ENCODE results near the gene A4GNT. TPM values are rescaled to one million over a fixed set of nuclear protein-coding genes. Genes with fewer than 3 reads are reported as not detected.
"Not testable (repeated sequence)": the region's sequence is repeated elsewhere in the genome, so short reads cannot be mapped to it uniquely, and the experiment has no call there.

Gene A4GNT
- total RNA-seq, 4 donors from 2014 or later = not detected

DNA sequence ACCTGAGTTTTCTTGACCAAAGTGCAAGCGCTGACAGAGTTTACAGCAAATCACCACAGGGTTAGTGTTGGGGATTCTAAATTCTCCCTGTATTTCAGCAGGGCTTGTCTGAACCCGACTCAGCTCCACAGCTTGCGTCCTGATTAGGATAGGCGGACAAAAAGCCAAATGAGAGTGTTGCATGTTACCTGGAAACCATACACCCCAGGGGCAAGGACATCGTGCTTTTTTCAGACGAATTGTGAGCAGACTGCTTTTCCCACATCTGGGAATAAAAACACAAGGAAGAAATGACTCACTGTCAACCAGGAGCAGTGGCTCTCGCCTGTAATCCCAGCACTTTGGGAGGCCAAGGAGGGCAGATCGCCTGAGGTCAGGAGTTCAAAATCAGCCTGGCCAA, 19.8 kb downstream of the A4GNT start:
- TF ChIP-seq, protein P1, sequence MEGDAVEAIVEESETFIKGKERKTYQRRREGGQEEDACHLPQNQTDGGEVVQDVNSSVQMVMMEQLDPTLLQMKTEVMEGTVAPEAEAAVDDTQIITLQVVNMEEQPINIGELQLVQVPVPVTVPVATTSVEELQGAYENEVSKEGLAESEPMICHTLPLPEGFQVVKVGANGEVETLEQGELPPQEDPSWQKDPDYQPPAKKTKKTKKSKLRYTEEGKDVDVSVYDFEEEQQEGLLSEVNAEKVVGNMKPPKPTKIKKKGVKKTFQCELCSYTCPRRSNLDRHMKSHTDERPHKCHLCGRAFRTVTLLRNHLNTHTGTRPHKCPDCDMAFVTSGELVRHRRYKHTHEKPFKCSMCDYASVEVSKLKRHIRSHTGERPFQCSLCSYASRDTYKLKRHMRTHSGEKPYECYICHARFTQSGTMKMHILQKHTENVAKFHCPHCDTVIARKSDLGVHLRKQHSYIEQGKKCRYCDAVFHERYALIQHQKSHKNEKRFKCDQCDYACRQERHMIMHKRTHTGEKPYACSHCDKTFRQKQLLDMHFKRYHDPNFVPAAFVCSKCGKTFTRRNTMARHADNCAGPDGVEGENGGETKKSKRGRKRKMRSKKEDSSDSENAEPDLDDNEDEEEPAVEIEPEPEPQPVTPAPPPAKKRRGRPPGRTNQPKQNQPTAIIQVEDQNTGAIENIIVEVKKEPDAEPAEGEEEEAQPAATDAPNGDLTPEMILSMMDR (IDR thresholded peaks at IDR 0.05) = no peak
- no peak for ATAC-seq (ENCODE audit: low FRiP score)
- no peak for DNase-seq (ENCODE audit: low spot score)

DNA sequence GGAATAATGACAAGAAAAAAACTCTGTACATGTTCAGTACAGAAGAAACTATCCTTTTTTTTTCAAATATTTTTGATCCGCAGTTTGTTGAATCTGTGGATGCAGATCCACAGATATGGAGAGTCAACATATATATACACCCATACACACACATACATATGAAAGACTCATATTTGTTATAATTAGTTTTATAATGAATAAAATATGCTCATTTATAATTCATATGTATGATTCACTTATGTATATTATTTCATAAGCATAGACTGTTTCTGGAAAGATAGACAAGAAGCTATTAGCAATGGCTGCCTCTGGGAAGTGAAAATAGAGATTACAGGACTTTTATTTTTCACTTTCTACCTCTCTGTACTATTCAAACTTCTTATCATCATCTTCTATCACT, 26.6 kb downstream of the A4GNT start:
- TF ChIP-seq, protein P1 (IDR thresholded peaks at IDR 0.05) = no peak
- ATAC-seq (ENCODE audit: low FRiP score) = no peak
- DNase-seq (ENCODE audit: low spot score) = no peak

DNA sequence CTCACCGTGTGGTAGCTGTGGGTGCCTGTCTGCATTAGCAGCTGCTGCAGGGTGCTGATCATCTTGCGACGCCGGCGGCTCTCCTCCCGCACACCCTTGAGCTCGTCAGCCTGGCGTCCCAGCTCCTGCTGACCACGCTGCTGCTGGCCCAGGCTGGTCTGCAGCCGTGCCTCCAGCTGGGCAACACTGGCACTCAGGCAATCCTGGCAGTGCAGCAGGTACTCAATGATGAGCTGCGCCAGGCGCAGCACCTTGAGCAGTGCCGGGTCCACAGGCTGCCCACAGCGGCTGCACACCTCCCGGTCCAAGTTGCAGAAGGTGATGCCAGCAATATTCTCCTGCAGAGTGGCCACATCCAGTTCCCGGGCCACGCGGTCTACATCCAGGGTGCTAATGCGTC, 28.7 kb downstream of the A4GNT start:
- DNase-seq (ENCODE audit: low spot score) = no peak
- TF ChIP-seq, protein P1 (IDR thresholded peaks at IDR 0.05) = no peak
- ATAC-seq (ENCODE audit: low FRiP score) = no peak

DNA sequence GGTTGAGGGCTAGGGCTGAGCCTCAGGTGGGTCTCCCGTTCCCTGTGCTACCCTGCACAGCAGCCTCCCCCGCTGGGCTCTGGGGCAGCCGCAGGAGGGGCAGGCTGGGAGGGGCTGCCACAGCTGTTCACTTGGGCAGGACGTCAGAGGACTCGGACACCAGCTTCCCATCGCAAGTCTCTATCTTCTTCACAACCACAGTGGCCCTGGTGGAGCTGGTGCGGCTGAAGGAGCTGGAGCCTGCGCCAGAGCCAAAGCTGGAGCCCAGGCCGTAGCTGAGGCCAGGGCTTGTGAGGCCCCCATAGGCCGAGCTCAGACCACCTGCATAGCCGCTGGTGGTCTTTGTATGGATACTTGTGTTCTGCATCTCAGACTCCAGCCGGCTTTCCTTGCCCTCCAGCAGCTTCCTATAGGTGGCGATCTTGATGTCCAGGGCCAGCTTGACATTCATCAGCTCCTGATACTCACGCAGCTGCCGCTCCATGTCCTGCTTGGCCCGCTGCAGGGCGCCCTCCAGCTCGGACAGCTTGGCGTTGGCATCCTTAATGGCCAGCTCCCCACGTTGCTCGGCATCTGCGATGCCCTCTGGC, 30.7 kb downstream of the A4GNT start:
- ATAC-seq (ENCODE audit: low FRiP score); DNase-seq (ENCODE audit: low spot score): not testable (repeated sequence)

DNA sequence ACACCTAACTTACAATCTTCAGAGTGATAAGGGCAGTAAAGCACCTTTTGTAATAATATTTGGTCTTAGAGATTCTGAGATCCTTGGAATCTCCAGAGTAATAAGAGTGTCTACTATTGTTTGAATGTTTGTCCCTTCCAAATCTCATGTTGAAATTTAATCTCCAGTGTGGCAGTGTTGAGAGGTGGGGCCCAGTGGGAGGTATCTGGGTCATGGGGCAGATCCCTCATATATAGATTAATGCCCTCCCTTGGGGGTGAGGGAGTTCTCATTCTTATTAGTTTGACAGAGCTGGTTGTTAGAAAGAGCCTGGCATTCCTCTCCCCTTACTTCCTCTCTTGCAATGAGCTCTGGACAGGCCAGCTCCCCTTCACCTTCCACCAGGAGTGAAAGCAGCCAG, 32.8 kb downstream of the A4GNT start:
- DNase-seq (ENCODE audit: low spot score) (no peak), ATAC-seq (ENCODE audit: low FRiP score) (no peak)
- TF ChIP-seq, protein P1 (IDR thresholded peaks at IDR 0.05) = no peak

DNA sequence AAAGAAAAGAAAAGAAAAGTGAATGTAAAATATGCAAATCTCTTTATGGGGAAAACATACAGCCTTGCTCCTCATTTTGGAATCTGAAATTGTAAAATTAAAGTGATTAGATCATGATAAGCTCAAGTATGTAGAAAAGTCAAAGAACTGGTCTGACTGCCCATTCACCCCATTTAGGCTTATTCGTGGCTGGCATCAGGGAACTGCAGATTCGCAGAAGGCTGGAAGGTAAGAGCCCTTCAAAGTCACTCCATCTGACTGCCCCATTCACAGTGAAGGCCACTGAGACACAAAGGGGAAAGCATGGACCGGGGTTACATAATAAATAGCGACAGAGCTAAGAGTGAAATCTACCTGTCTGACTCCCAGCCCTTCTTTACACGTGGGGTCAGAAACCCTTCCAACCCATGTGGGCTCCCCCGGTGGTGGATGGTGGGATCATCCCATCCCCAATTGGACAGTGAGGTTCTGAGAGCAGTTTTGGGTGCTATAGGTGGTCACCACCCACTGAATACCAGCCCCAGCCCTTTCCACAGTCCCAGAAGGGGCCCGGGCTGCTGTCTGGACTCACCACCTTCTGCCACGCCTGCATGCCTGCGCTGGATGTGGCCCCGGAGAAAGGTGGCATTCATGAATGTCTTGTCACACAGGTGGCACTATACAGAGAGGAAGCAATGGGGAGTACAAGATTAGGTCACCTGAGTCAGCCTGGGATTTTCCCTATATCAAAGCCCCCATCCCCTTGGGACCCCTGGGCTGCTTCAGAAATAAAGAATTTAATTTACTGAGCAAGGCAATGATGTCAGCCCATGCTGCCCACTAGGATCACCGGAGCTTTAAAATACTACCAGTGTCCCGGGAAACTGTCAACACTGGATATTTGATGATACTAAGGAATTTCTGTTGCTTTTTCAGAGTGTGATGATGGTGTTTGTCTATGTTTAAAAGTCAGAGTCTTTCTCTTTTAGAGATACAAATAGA, 34.7 kb downstream of the A4GNT start:
- ATAC-seq (ENCODE audit: low FRiP score) (no peak), DNase-seq (ENCODE audit: low spot score) (no peak)
- TF ChIP-seq, protein P1 (IDR thresholded peaks at IDR 0.05) = no peak

DNA sequence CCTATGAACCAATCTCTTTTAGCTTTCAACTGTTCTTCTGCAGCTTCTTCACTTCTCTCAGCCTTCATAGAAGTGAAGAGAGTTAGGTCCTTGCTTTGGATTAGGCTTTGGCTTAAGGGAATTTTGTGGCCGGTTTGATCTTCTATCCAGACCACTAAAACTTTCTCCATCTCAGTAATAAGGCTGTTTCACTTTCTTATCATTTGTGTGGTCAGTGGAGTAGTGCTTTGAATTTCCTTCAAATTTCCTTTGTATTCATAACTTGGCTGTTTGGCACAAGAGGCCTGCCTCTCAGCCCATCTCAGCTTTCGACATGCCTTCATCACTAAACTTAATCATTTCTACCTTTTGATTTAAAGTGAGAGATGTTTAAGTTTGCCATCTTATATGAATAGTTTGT, 38.5 kb downstream of the A4GNT start:
- ATAC-seq (ENCODE audit: low FRiP score) = no peak
- no peak for DNase-seq (ENCODE audit: low spot score)
- TF ChIP-seq, protein P1 (IDR thresholded peaks at IDR 0.05) = no peak

Data from omental fat pad (tissue), 4 donors.